ENCODE measurements around the gene GPR17. TPM values are rescaled to one million over a fixed set of nuclear protein-coding genes. Genes with fewer than 3 reads are reported as not detected.

Gene GPR17
- total RNA-seq, 4 donors from 2014 or later: not detected

DNA sequence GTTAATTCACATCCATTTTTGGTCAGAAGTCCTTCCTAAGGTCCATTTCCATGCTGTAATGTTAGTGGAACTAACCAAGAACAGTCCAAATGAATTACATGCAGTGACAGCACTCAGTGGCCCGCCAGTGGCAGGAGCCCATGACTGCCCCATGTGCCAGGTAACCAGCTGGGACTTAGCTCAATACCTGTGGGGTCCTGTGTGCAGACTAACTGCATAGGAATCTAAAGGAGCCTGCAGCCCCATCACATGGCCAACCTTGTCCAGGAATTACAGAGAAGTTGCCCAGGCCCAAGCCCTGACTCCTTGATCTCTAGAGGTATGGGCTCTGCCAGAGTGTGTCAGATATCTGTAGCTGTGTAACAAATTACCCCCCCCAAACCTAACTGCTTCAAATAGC, 35.4 kb upstream of the GPR17 start:
- intact Hi-C loops (cut with DNase I): no loop called here
- no peak for TF ChIP-seq POLR2A (IDR thresholded peaks at IDR 0.05)
- TF ChIP-seq, protein P1, sequence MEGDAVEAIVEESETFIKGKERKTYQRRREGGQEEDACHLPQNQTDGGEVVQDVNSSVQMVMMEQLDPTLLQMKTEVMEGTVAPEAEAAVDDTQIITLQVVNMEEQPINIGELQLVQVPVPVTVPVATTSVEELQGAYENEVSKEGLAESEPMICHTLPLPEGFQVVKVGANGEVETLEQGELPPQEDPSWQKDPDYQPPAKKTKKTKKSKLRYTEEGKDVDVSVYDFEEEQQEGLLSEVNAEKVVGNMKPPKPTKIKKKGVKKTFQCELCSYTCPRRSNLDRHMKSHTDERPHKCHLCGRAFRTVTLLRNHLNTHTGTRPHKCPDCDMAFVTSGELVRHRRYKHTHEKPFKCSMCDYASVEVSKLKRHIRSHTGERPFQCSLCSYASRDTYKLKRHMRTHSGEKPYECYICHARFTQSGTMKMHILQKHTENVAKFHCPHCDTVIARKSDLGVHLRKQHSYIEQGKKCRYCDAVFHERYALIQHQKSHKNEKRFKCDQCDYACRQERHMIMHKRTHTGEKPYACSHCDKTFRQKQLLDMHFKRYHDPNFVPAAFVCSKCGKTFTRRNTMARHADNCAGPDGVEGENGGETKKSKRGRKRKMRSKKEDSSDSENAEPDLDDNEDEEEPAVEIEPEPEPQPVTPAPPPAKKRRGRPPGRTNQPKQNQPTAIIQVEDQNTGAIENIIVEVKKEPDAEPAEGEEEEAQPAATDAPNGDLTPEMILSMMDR (IDR thresholded peaks at IDR 0.05): no peak
- WGBS, 2 donors: 60 to 100% methylated on average over 1 of the region's 1 CpG
- no peaks in the 10 kb centered on the region for H3K27me3 ChIP-seq
- no peak overlapping the region for H3K27ac ChIP-seq
- H3K36me3 ChIP-seq: no peaks in the 10 kb centered on the region
- DNase-seq: no peak
- H3K4me1 ChIP-seq: no peaks in the 10 kb centered on the region
- H3K9me3 ChIP-seq: no peaks in the 10 kb centered on the region
- H3K4me3 ChIP-seq (replicated peaks in 1 of 3): no peak overlapping the region

DNA sequence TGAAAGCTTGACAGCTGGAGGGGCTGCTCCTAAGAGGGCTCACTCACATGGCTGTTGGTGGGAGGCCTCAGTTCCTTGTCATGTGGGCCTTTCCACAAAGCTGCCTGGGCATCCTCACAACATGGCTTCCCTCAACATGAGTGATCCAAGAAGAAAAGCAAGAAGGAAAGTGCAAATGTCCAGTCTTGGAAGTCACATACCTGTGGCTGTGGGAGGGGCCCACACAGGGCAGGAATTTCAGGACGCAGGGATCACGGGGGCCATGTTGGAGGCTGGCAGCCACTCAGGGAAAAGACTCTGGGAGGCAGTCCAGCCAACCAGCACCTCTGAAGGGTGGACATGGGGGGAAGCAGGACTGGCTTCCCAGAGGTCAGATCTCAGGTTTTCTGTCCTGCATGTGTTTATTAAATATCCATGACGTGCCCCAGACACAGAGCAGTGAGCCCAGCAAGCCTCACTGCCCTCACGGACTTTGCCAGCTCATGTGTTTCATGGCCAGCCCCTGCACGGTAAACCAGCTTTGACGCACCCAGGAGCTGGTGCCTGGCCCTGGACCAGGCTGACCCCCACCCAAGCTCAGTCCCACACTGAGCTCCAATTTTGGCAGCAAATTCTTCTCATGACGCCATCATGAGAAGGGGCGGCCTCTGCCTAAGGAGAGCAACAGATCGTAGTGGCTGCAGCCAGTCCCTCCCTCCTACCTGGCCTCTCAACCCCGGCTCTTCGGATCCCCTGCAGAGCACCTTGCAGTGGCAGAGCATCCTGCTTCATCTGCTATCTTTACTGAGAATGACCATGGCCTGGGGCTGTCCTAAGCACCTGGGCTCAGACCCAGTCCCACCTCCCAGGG, 34.7 kb upstream of the GPR17 start:
- no peak for DNase-seq
- 84% methylated on average over 7 to 9 of the region's 11 CpGs for WGBS, 2 donors
- H3K4me3 ChIP-seq (replicated peaks in 1 of 3): no peak overlapping the region
- H3K27me3 ChIP-seq: no peaks in the 10 kb centered on the region
- H3K27ac ChIP-seq: no peak overlapping the region
- intact Hi-C loops (cut with DNase I): no loop called here
- no peaks in the 10 kb centered on the region for H3K36me3 ChIP-seq
- H3K9me3 ChIP-seq: no peaks in the 10 kb centered on the region
- TF ChIP-seq, protein P1 (IDR thresholded peaks at IDR 0.05): no peak
- no peak for TF ChIP-seq POLR2A (IDR thresholded peaks at IDR 0.05)
- no peaks in the 10 kb centered on the region for H3K4me1 ChIP-seq

DNA sequence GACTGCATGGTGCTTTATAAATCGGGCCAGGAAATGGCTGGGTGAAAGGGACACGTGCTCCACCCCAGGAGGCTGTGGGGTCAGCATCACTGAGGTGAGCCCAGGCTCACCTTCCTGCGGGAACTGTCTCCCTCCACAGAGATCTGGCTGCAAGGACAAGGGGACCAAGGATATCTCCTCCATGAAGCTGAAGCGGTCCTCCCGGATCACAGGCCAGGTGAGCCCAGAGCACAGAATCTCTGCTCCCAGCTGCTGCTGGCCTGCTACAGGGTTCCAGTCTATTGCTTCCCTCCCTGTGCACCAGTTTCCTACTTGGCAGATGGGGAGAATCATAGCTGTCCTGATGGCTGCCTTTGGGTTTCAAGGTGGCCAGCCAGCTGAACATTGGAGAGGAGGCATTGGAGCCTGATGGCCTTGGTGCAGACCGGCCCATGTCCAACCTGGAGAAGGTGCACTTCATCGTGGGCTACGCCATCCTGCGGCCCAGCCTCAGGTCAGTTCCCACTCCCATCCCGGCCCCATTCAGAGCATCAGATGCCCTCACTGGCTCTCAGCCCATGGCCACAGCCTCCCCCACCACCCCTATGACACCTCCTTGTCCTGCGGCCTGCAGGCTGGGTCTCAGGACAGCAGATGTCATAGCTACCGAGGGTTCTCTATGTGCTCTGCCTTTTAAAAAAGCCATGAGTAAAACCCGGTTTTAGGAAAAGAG, 33.7 kb upstream of the GPR17 start:
- no peak for DNase-seq
- Histone ChIP-seq H3K4me1 (no peaks in the 10 kb centered on the region), H3K9me3 (no peaks in the 10 kb centered on the region), H3K36me3 (no peaks in the 10 kb centered on the region), H3K27me3 (no peaks in the 10 kb centered on the region), H3K27ac (no peak overlapping the region), H3K4me3 (replicated peaks in 1 of 3) (no peak overlapping the region)
- TF ChIP-seq POLR2A (IDR thresholded peaks at IDR 0.05): no peak
- TF ChIP-seq, protein P1 (IDR thresholded peaks at IDR 0.05): no peak
- 91 to 92% methylated on average over 8 to 13 of the region's 13 CpGs for WGBS, 2 donors
- intact Hi-C loops (cut with DNase I): no loop called here

DNA sequence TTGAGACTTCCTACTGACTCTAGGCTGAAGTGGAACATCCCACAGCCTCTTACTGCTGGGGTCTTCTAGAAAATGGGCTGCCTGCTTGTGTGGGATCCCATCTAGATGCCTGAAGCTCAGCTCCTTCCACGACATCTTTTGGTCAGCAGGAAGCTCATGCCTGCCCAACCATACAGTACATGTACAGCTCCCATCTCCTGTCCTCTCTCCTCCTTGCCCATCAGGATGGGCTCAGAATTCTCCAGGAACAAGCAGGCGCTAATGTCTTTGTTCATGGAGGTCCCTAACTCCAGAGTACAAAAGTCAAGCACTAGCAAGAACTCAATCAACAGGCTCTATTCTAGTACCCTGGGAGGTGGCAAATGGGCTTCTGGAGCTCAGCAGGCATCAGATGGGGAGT, 31.7 kb upstream of the GPR17 start:
- Histone ChIP-seq H3K27ac (no peak overlapping the region), H3K4me1 (no peaks in the 10 kb centered on the region), H3K4me3 (replicated peaks in 1 of 3) (no peak overlapping the region), H3K36me3 (no peaks in the 10 kb centered on the region), H3K27me3 (no peaks in the 10 kb centered on the region), H3K9me3 (no peaks in the 10 kb centered on the region)
- TF ChIP-seq POLR2A (IDR thresholded peaks at IDR 0.05): no peak
- TF ChIP-seq, protein P1 (IDR thresholded peaks at IDR 0.05): no peak
- no peak for DNase-seq
- WGBS, 2 donors: 92 to 98% methylated on average over 2 of the region's 2 CpGs
- intact Hi-C loops (cut with DNase I): no loop called here

DNA sequence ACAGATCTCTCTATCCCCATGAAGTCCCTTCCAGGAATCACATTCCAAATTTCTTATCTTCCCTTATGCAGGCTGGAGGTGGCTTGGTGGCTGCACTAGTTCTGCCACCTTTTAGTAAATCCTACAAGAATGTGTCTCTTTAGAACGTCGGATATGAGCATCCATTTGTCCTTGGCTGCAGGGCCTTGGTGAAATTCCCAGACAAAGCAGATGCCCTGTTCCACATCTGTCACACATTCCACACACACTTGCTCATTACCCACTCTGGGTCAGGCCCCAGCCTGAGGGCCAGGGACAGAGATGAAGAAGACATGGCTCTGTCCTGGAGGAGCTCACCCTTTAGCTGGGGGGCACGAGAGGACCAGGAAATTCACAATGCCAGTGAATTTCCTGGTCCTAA, 31.2 kb upstream of the GPR17 start:
- H3K4me1 ChIP-seq: no peaks in the 10 kb centered on the region
- intact Hi-C loops (cut with DNase I): no loop called here
- 90 to 92% methylated on average over 3 of the region's 3 CpGs for WGBS, 2 donors
- no peaks in the 10 kb centered on the region for H3K36me3 ChIP-seq
- H3K4me3 ChIP-seq (replicated peaks in 1 of 3): no peak overlapping the region
- H3K27ac ChIP-seq: no peak overlapping the region
- TF ChIP-seq, protein P1 (IDR thresholded peaks at IDR 0.05): no peak
- TF ChIP-seq POLR2A (IDR thresholded peaks at IDR 0.05): no peak
- DNase-seq: no peak
- no peaks in the 10 kb centered on the region for H3K27me3 ChIP-seq
- no peaks in the 10 kb centered on the region for H3K9me3 ChIP-seq

Data from thyroid gland (tissue), 4 donors.